SKM-1 treated with dmso at 0.1 percent for 144 hours (cell line): ENCODE measurements around the gene MAL.
A peak's percentile ranks its signal among the peaks of the same experiment; 100 is the strongest.

Experiments used
- DNase-seq: peaks from one replicate; lab custom pipeline; 2025; ENCODE audit not compliant: unreplicated experiment; lab: John Stamatoyannopoulos, UW

Gene MAL

DNA sequence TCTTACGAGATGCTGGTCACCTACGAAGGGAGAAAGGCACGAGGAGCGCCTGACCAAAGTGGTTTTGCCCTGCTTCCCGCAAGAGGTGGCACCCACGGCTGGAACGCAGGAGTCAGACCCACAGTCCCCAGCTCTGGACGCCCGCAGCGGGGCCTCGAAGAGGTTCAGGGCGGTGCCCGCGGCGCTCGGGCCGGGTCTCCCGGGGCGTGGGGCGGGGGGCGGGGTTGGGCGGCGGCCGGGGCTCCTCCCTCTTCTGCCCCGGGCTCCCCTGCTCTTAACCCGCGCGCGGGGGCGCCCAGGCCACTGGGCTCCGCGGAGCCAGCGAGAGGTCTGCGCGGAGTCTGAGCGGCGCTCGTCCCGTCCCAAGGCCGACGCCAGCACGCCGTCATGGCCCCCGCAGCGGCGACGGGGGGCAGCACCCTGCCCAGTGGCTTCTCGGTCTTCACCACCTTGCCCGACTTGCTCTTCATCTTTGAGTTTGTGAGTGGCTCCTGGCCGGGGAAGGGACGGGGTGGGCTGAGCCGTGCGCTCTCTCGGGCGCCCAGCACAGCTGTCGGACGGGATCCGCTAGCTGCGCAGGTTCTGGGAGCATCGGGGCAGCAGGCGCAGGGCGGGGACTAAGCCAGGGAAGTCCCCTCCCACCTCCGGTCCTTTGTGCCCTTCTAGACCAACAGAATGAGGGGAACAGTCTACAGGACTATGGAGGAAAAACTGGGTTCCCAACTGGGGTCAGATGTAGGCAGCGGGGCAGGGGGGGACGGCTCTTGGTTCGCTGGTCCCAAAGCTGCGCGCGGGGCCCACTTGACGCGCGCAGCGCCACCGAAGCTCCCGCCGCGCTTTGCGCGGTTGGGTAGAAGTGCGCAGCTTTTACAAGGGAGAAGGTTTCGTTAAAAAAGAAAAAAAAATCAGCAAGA lies at the start of gene MAL:
TSS of gene MAL (plus strand) at position 303 of the 914 bp plus-strand sequence. CDS start at position 388, 85 bp downstream.
- DNase-seq: peak; percentile 18

DNA sequence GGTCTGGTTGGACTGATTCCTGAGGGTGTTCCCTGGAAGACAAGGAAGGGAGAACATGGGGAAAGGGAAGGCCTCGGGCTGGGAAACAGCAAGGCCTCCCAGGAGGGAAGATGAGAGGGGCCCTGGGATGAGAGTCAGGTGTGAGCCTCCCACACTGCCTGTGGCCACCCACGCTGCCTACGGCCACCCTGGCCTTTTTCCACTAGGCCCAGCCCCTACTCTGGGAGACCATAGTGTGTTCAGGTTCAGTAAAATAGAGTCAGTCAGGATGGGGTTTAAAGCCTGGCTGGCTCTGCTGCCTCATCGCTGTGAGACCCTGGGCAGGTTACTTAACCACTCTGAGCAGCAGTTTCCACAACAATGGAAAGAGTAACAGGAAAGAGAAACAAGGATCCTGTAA lies 47.7 kb upstream of the MAL start:
- no peak for DNase-seq

DNA sequence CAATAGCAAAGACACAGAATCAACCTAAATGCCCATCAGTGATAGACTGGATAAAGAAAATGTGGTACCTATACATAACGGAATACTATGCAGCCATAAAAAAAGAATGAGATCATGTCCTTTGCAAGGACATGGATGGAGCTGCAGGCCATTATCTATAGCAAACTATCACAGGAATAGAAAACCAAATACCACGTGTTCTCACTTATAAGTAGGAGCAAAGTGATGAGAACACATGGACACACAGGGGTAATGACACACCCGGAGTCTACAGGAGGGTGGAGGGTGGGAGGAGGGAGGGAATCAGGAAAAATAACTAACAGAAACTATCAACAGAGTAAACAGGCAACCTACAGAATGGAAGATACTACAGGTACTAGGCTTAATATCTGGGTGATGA lies 46.6 kb upstream of the MAL start:
- DNase-seq: no peak

- no peak for DNase-seq
Observed at GRCh38 chr2:94979406-94980375, 45.8 kb upstream of the MAL start.

- DNase-seq: no peak
Observed at GRCh38 chr2:94980406-94980805, 45.1 kb upstream of the MAL start.

- DNase-seq: no peak
Observed at GRCh38 chr2:94982156-94982555, 43.4 kb upstream of the MAL start.

GRCh38 chr2:94982675-94983074 lies 42.8 kb upstream of the MAL start:
- no peak for DNase-seq

GRCh38 chr2:94984964-94985575 lies 40.4 kb upstream of the MAL start:
- DNase-seq: no peak

DNA sequence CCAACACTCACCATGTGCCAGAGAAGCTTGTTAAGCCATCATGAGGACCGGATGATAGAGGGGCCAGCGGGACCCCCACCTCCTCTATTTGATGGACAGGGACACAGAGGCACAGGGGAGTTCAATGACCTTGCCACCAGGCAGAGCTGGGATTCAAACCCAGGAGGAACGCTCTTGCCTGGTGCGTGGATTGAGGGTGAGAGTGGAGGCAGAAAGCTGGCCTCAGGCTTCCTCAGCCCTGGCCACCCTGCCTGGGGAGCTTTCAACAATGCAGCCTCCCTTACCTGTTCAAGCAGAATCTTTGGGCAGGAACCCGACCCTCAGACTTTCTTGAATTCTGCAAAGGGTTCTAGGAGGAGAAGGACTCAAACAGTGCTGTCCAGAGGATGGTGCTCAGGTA lies 39.9 kb upstream of the MAL start:
- no peak for DNase-seq

- DNase-seq: peak; percentile 46
Observed at GRCh38 chr2:94986392-94986963, 39.0 kb upstream of the MAL start.

DNA sequence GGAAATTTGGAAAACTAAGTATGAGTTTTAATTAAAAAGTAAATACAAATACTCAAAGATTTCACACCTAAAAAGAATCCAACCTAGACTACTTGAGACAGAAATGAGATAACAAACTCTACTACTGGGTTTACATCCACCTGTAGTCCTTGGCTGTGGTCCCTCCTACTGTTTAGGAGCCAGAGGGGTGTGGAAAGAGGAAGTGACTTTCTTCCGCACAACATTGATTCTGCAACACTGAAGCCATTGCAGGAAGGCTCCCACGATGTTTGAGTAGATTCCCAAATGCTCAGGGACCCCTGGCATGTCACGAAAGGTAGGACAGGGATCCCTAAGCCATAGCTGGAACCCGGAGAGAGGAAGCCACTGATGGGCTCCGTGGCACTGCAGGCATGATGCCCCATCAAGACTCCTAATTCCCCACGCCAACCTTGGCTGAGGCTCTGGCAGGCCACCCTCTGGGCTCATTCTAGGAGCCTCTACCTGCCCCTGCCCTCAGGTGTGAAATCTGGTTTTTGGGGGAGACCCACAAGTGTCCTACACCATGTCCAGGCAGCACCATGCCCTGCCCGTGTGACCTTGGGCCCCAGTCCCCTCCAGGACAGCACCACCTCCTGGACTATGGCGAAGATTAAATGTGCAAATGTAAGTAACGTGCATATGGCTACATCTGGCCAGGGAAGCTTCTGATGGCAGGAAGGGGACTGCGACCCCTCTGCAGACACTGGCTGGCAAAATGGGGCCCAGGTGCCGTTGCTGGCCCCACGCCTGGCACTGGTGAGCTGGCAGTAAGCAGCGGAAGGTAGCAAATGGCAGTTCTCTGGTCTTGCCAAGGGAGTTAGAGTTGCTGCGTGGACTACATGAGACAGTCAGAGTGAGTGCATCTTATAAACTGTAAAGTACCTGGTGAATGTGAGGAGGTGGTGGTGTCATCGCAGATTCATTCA lies 38.2 kb upstream of the MAL start:
- peak; percentile 35 for DNase-seq

GRCh38 chr2:94990956-94991355 lies 34.6 kb upstream of the MAL start:
- DNase-seq: no peak

DNA sequence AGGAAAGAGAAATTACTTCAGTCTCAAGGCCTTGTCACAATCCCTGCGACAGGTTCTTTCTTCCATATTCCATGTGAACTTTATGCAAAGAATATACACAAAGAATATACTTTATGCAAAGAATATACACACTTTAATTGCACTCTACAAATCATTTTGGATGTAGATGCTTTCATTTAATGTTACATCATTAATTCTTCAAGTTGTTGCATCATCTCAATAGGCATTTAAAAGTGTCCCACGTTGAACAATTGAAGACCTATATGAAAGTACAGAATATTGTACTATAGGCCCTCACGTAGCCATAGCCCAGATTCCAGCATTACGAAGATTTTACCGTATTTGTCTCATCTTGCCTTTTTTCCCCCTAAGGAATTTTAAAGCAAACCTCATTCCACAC lies 33.1 kb upstream of the MAL start:
- DNase-seq: no peak

DNA sequence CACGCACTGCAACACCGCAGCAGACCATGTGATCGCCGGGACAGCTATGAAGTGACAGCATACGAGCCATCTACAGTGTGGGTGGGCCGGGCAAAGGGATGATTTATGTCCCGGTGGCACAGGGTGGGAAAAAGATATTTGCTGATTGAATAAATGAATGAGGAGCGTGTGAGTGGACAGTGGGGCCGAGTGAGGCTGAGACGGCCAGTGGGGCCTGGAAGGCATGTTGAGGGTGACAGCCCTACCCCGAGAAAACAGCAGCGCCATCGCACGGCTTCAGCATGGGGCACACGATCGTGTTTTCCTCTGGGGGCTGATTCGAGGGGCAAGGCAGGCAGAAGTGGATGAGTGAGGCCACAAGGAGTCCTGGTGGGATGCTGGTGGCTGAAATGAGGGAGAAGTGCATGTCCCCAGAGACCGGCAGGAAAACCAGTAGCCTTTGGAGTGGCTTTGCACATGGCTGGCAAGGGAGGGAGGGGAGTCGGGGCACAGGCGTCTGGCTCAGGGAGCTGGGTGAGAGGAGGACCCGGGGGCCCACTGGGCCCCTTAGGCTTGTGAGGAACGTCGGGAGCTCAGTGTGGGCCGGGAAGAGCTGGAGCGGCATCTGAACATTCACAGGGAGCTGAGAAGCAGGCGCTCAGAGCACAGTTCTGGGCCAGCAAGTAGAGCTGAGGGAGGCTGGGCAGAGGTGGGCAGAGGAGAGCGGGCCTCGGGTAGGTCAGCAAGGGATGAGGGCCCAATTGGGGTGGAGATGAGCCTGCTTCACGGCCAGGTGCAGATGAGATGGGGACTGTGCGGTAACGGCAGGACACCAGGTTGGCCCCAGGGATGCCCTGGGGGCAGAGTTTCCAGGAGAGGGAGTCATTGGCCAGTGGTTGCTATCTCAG lies 32.1 kb upstream of the MAL start:
- DNase-seq: no peak

GRCh38 chr2:94994063-94994913 lies 31.2 kb upstream of the MAL start:
- DNase-seq: no peak

DNA sequence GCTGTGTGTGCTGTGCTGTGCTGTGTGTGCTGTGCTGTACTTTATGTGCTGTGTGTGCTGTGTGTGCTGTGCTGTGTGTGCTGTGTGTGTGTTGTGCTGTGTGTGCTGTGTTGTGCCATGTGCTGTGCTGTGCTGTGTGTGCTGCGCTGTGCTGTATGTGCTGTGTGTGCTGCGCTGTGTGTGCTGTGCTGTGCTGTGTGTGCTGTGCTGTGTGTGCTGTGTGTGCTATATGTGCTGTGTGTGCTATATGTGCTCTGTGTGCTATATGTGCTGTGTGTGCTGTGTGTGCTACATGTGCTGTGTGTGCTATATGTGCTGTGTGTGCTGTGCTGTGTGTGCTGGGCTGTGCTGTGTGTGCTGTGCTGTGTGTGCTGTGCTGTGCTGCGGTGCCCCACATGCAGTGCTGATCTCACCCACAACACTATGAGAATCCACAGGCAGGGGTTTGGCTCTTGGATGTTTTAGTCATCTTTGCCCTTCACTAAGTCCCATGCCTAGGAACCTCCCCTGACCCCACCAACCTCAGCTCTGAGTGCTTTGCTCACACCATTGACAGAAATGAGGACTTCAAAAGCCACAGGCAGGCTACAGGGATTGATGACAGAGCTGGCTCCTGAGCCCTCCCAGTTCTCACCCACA lies 30.5 kb upstream of the MAL start:
- DNase-seq: no peak

DNA sequence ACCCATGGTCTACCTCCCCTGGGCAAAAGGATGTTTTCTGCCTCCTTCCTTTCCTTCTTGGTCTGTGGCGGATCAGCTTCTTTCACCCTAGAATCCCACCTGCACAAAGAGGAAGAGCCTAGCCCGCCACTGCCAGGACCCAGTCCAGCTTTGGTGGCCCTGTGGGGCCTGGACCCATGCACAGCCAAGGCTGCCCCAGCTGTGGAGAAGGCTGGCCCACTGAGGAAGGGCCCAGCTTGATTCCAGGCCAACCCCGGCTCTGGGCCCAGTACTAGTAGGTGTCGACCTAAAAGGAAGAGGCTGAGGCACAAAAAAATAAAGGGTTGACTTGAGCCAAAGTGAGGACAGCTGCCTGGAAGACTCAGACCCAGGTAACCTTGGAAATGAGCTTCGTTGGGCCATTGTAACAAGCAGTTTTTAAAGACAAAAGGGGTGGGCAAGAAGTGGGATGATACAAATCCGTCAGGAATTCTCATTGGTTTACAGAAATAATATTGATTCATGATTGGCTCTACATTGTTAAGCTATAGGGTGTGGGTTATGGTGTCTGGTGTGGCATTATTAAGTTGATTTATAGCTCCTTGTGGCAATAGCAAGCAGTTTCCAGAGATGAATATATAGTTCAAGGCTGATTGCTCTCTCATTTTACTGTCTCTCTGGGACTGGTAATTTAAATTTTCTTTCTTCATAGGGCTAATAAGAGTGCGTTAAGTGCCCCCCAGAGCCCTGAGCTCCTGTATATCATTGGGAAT lies 29.8 kb upstream of the MAL start:
- no peak for DNase-seq
